Measurements from ENCODE around the gene TOMM20.

The TOMM20 gene

GRCh38 chr1:235111107-235111506, 17.5 kb downstream of the TOMM20 start:
- Mint-ChIP-seq H3K36me3 (ENCODE audit: low read depth) (peaks cover 84% of the 10 kb centered on the region), H3K9me3 (no peaks in the 10 kb centered on the region), H3K4me3 (no peak overlapping the region), H3K27me3 (ENCODE audit: low read depth, poor library complexity) (peaks cover 5% of the 10 kb centered on the region), H3K27ac (no peak overlapping the region), H3K4me1 (no peaks in the 10 kb centered on the region)
- TF ChIP-seq CTCF (IDR thresholded peaks at IDR 0.05), result no peak
- DNase-seq, result no peak

- peaks cover 66% of the 10 kb centered on the region for H3K36me3 Mint-ChIP-seq (ENCODE audit: low read depth)
- peak overlapping the region; percentile 43 for H3K27ac Mint-ChIP-seq
- H3K9me3 Mint-ChIP-seq, result no peaks in the 10 kb centered on the region
- TF ChIP-seq CTCF (IDR thresholded peaks at IDR 0.05), result no peak
- peaks cover 6% of the 10 kb centered on the region for H3K27me3 Mint-ChIP-seq (ENCODE audit: low read depth, poor library complexity)
- no peak overlapping the region for H3K4me3 Mint-ChIP-seq
- DNase-seq, result no peak
- peaks cover 14% of the 10 kb centered on the region for H3K4me1 Mint-ChIP-seq
Observed at GRCh38 chr1:235108876-235109275, 19.8 kb downstream of the TOMM20 start.

GRCh38 chr1:235108185-235108593, 20.4 kb downstream of the TOMM20 start:
- no peak overlapping the region for H3K27ac Mint-ChIP-seq
- peaks cover 61% of the 10 kb centered on the region for H3K36me3 Mint-ChIP-seq (ENCODE audit: low read depth)
- no peak for DNase-seq
- no peak overlapping the region for H3K4me3 Mint-ChIP-seq
- no peaks in the 10 kb centered on the region for H3K9me3 Mint-ChIP-seq
- peaks cover 18% of the 10 kb centered on the region for H3K4me1 Mint-ChIP-seq
- TF ChIP-seq CTCF (IDR thresholded peaks at IDR 0.05), result no peak
- peaks cover 6% of the 10 kb centered on the region for H3K27me3 Mint-ChIP-seq (ENCODE audit: low read depth, poor library complexity)

GRCh38 chr1:235107368-235108184, 21.1 kb downstream of the TOMM20 start:
- TF ChIP-seq CTCF (IDR thresholded peaks at IDR 0.05), result no peak
- peaks cover 55% of the 10 kb centered on the region for H3K36me3 Mint-ChIP-seq (ENCODE audit: low read depth)
- DNase-seq, result no peak
- peak overlapping the region; percentile 13 for H3K27ac Mint-ChIP-seq
- no peak overlapping the region for H3K4me3 Mint-ChIP-seq
- H3K27me3 Mint-ChIP-seq (ENCODE audit: low read depth, poor library complexity), result peaks cover 6% of the 10 kb centered on the region
- no peaks in the 10 kb centered on the region for H3K9me3 Mint-ChIP-seq
- peaks cover 23% of the 10 kb centered on the region for H3K4me1 Mint-ChIP-seq

- Mint-ChIP-seq H3K4me3 (no peak overlapping the region), H3K9me3 (no peaks in the 10 kb centered on the region), H3K4me1 (peaks cover 28% of the 10 kb centered on the region), H3K36me3 (ENCODE audit: low read depth) (peaks cover 47% of the 10 kb centered on the region), H3K27ac (no peak overlapping the region), H3K27me3 (ENCODE audit: low read depth, poor library complexity) (peaks cover 6% of the 10 kb centered on the region)
- no peak for TF ChIP-seq CTCF (IDR thresholded peaks at IDR 0.05)
- DNase-seq, result no peak
Observed at GRCh38 chr1:235106457-235106856, 22.2 kb downstream of the TOMM20 start.
